ENCODE data around the gene SLC16A7.

SLC16A7 gene, protein sequence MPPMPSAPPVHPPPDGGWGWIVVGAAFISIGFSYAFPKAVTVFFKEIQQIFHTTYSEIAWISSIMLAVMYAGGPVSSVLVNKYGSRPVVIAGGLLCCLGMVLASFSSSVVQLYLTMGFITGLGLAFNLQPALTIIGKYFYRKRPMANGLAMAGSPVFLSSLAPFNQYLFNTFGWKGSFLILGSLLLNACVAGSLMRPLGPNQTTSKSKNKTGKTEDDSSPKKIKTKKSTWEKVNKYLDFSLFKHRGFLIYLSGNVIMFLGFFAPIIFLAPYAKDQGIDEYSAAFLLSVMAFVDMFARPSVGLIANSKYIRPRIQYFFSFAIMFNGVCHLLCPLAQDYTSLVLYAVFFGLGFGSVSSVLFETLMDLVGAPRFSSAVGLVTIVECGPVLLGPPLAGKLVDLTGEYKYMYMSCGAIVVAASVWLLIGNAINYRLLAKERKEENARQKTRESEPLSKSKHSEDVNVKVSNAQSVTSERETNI

DNA sequence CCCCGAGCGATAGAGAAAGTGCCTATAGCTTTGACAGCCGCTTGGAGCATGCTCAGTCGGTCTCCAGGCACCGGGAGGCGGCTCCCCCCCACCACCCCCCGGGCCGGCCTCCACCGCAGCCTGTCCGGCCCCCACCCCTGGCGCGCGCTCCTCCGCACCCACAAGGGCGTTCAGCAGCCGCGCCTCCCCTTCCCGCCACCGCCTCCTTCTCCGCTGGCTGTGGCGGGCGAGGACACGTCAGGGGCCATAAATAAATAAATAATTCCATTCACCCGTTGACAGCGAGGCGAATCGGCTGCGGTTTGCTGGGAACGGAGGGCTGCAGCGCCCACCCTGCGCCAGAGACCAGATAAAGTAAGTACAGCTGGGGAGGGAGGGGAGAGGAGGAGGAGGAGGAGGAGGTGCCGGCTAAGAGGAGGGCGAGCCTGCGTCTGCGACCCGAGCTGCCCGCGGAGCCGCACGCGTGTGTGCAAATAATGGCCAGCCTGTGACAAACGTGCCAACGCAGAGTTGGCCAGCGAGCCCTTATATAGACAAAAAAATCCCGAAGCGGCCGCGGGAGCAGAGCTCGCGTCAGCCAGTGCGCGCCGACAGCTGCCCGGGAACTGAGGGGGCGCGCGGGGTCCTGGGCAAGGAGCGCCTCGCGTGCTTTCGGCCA, at the start of gene SLC16A7:
TSS of gene SLC16A7 (plus strand) at position 147 of the 658 bp plus-strand sequence. CDS start 108,773 bp downstream, outside the sequence.
- peak; percentile 87 for DNase-seq

DNA sequence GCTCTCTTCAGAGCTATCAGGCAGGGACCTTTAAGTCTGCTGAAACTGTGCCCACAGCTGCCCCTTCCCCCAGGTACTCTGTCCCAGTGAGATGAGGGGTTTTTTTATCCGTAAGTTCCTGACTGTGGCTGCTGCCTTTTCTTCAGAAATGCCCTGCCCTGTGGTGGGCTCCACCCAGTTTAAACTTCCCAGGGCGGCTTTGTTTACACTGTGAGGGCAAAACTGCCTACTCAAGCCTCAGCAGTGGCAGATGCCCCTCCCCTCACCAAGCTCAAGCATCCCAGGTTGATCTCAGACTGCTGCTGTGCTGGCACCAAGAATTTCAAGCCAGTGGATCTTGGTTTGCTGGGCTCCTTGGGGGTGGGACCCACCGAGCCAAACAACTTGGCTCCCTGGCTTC, 46.9 kb upstream of the SLC16A7 start:
- DNase-seq, result no peak

DNA sequence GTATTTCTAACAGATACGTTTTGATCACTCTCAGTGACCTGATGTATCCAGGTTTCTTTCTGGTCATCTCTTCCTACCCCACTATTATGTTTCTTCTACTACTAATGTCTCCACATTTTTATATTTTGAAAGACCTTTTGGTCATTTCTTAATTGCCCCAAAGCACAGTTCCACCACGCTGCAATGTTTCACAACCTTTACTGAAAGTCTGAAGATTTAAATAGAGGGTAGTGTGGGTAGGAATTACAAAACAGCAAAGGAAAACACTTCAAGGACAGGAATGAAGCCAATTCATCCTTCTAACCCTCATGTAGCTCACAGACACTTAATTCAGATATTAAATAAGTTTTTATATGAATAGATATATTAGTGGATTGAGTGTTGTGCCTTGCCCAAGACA, 36.1 kb upstream of the SLC16A7 start:
- no peak for DNase-seq

DNA sequence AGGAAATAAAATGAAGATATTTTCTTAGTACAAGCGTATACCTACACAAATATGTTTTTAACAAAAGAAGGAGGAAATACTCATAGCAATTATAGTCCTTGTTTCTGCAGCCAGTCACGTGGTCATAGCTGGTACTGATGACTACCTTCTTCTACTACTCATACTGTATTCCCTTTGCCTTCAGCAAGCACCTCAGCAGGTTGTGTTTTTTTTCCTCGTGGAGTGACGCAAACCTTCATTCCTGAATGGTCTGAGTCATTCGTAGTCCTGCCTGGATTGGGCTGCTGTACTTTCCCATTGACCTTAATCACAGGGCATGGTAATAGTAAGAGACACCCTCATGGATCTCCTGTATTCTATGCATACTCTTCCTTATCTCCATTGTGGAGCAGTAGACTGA, 25.7 kb upstream of the SLC16A7 start:
- DNase-seq, result no peak

DNA sequence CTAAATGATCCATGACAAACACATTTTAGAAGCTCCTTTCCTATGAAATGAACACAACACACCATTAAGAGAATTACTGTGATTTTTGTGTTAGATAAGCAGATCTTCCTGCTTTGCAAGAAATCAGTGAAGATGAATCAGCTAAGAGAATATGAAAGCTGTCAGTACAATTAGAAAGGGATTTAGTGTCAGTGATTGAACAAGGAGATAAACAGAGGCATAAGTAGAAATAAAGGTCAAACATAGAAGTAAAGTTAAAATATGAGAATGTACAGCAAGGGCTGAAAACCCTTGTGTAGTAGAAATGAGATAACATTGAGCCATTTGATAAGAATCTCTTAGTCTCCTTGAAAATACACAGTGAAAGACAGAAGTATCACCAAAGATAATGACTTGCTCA, 21.4 kb upstream of the SLC16A7 start:
- DNase-seq, result no peak

DNA sequence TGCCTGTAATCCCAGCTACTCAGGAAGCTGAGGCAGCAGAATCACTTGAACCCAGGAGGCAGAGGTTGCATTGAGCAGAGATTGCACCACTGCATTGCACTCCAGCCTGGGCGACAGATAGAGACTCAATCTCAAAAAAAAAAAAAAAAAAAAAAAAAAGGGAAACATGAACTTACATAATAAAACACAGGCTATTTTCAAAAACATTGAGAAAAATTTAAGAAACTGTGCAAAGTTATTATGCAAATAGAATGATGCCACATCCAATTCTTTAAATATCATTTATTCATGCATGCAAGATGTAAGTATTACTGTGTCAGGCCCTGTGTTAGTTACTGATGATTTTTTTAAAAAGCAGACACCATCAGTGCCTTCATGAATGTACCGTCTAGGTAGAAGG, 20.0 kb upstream of the SLC16A7 start:
- DNase-seq, result no peak

DNA sequence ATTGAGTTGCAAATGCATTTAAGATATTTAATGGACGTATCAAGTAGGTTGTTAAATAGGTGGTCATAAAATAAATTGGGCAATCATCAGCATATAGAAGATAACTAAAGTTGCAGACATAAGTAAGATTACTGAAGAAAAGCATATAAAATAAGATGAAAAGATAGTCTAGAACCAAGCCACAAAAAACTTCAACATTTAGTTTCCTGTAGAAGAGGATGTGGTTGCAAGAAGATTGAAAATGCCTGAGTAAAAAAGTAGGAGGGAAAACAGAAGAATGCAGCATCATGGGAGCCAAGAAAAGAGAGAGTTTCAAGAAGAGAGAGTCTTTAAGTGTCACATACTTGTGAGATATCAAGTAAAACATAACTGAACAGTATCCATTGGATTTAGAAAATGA, 17.6 kb upstream of the SLC16A7 start:
- no peak for DNase-seq

DNA sequence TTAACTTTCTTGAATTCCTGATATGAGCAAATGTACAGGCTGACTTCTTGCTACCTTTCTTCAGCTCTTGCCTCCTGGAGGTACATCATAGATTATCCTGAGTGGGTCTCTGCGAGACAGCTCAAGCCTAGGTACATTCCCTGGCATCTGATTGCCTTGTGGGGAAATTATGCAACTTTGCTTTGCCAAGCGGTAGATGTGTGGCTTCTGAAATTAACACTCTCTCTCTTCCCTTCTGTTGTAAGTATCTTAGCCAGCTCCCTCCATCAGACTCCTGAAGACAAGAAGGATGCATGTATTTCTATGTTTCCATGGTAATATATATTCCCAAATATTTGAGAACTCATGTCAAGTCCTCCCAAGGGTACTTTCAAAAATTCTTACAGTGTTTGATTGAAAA, 16.2 kb upstream of the SLC16A7 start:
- DNase-seq, result no peak

DNA sequence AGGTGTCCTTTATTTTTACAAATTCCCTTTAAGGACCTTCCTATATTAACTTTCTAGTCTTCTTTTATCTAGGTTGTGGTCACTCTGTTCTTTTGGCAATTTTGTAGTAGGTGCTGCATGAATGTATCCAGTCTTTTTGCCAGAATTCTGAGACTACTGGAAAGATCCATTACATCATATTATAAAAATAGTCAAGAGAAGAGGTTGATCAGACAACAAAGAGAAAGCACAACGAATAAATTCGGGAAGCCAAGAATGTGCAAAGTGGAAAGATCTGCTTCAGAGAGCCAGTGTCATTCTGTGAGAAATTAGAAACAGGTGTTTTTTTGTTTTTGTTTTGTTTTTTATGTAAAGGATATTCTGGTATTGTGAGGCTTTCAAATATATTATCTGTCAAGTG, 15.8 kb upstream of the SLC16A7 start:
- DNase-seq, result no peak

DNA sequence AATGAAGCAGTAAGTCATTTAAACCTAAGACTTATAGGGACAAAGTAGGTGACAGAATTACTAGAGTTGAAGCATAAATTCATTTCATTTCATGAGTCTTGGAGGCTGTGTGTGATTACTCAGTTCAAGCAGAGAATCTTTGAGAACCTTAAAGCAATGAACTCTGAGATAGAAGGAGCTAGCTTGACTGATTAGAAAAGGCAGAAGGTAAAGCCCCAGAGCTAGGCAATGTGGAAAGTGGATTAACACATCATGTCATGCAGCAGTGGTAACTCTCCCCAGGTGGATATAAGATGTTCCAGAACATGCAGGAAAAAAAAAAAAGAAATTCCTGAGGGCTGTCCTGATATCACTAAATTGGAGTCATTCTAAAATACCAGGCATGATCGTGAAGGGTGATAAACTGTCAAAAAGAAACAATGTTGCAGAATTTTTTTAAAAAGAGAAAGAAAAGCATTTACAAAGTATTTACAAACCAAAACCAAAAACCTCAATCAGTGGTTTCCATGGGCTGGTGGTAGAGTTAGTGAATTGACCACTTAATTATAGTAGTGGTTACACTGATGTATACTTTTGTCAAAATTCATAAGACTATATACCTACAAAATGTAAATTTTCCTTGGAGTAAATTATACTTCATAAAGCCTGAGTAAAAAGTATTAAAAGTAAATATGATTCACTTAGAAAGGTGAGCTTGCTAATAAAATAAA, 12.7 kb upstream of the SLC16A7 start:
- no peak for DNase-seq

DNA sequence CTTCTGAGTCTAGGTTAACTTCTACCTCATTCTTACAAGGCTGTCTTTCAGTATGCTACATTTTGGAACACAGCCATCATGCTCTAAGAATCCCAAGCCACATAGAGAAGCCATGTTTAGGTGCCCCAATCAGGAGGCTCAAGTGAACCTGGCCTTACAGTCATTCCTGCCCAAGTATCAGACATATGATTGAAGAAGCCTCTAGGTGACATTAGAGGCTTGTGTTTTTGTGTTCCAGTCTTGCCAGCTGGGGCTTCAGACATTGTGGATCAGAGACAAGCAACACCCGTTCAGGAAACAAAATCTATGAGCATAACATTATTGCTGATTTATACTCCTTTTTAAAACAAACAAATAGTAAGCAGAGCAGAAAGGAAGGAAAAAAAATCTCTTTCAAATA, 8.1 kb upstream of the SLC16A7 start:
- DNase-seq, result no peak

DNA sequence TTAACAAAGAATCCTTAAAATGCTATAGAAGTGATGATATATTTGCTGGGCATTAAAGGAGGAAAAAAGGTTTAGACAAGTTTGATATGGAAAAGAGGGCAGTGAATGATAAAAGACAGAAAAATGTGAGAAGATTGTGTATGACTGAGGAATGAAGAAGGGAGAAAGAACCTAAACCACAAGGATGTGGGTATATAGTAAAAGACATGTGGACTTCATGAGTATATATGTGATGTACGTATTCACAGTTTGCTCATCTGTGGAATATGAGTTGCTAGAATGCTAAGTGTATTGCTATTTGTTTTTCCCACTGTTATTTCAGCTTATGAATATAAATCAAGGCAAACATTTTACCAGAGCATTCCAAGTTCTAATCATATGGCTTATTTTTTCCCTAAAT, 2.1 kb upstream of the SLC16A7 start:
- DNase-seq, result no peak

DNA sequence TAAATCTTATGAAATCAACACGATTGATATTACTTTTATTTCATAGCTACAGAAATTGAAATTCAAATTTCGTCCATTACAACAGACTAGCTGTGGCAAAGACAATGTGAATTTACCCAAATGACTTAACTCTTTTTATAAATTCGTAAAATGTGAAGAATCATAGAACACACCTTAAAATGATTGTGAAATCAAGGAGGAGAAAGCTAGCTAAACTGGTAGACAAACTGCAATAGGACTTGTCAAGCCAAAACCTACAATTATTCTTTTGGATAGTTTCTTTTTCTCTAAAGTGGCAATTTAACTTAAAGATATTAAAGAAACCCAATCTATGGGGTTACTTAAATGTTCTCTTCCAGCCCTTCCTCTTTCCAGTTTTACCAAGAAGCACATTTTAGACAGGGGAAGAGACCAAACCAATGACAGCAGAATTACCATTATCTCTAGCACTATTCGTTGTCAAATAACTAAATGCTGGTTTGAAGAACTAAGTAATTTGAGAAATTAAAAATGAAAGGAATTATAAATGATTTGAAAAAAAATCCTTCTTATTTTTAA, 807 bp upstream of the SLC16A7 start:
- no peak for DNase-seq

DNA sequence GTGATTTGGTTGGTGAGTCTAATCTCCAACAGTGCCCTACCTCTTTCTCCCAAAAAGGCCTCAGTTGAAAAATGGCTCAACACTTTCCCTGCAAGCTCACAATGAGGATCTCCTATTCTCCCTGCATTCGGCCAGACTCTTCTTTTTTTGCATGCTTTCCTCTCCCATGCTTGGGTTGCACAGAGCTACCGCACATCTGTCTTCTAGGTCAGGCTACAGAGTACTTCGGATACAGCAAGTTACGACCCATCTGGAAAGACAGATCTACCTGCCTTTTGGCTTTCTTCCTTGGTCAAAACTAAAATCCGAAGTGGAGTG, 305 bp upstream of the SLC16A7 start:
- no peak for DNase-seq

DNA sequence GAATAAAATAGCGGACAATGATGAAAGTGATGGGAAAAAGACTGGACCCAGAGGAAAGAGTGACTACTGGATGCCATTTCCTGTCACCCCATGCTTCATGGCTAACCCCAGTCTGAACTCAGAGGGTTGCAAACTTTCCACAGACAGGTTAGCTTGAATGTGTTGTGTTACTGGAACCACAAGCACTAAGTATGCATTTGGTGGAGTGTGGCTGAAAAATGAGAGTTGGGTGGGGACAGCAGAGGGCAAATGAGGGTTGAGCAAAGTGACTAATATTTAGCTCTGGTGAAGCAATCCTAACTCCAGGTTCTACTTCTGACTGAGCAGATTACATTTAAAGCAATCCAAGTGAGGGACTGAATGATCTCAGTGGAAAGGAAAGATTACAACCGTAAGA, 1.6 kb downstream of the SLC16A7 start:
- DNase-seq, result peak; percentile 61

DNA sequence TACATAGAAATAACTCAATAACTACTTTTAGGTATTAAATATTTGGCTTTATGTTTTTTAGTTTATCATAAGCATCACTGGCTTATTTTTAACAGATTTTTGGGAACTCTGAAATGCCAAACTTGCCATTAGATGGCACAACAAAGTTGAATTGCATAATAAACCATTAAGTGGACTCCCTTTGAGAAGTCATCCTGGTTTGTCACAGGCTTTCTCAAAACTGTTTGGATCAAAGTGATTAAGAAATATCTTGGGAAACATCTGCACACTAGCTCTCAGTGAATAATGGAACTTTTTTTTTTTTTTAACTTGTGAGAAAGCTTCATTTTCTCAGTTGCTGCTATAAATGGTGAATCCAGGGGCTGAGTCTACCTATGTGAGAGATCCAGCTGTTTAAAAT, 4.3 kb downstream of the SLC16A7 start:
- no peak for DNase-seq

DNA sequence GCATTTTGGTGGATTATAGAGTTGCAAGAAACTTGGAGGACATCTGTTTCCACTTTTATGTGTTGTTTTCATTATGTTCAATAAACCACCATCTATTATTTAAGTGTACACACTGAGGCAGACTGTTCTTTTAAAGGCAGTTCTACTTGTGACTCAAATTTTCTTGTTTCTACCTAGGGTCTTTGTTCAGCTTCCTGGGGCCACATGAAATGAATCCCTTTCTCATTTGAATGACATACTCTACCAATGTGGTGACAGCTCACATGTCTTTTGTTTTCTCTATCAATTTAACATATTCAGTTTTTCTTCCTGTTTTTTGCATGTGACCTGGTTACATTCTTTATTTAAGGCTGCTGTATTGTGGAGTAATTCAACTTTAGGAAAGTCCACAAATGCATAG, 7.9 kb downstream of the SLC16A7 start:
- DNase-seq, result no peak

DNA sequence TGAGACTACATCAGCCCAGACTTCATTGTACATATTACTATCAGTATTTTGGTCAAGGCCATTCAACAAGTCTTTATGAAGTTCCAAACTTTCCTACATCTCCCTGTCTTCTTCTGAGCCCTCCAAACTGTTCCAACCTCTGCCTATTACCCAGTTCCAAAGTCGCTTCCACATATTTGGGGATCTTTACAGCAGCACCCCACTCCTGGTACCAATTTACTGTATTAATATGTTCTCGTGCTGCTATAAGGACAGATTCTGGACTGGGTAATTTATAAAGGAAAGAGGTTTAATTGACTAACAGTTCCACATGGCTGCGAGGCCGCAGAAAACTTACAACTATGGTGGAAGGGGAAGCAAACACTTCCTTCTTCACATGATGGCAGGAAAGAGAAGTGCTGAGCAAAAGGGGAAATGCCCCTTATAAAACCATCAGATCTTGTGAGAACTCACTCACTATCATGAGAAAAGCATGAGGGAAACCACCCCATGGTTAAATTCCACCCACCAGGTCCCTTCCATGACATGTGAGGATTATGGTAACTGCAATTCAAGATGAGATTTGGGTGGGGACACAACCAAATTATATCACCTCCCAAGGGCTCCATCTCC, 17.1 kb downstream of the SLC16A7 start:
- DNase-seq, result peak; percentile 19

DNA sequence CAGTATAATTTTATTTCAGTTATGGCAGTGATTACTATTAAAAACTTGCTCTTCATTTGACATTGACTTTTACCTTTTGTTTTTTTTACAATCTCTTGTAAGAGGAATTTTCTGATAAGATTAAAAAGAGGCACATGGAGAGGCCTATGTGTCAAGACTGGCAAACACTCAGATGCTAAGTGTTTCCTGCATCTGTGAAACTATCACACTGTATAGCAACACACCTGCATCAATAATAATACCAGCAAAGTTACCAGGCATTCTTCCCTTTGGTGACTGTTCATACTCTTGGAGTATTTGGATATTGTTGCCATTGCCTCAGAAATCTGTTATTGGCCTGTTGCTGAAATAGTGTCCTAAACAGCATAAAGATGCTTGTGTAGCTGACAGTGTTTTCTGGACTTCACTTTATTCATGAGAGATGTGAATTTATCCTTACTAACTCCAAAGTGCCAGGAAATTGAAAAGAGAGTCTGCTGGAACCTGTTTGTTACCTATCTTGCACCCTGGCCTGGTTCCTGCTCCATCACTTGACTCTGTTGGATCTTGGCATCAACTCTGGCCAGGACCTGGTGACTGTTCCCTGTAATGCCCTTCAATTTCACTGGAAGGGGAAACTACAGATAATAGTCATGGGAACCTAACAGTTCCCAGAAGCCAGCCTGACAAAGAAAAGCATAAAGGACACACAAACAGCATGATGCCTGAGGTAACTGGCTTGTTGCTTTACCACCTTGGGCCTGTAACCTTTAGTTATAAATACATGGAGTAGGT, 19.8 kb downstream of the SLC16A7 start:
- no peak for DNase-seq

DNA sequence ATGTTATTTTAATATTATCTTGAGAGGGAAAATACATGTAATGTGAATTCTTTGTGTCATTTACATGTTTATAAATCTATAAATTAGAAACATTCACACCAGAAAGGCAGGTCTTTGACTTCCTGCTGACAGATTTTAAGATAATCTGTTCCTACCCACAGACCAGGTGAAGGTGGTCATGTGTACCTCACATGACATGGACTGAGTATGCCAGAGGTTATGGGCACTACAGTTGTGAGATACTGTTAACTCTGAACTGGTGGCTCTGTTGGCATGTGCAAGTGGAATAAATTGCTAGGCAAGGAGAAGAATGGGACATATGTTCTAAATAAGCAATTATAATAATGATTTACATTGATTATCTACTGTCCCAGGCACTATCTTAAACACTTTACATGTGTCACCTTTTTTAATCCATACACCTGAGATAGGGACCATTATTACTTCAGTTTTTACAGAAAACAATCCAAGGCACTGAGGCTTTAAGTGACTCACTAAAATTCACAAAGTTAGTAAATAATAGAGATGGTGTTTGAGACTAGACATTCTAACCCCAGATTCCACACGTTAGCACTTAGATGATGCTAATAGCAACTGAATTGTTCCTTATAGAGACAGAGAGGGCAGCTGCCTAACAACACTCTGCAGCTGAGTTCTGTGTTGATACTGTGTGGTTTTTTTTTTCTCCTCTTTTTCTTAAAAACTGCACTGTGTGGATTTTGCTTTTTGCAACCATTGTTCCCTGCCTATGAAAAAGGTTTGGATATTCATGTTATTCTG, 23.8 kb downstream of the SLC16A7 start:
- no peak for DNase-seq

DNA sequence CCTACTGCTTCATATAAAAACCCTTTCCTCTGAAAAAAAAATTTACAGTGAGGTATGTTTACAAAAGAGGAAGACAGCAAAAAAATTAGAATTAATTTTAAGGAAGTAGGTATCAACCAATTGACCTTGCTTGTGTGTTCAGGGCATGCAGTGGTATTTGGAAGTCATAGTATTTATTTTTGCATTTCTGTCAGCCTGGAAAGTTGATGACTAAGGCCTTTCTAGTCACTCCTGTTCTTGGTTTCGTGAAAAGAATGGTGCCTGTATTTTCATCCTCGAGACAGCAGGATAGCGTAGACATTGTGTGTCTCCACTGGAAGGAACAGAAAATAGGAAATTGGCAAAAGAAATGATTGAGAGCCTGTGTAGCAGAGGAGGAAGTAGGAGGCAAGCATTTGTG, 24.5 kb downstream of the SLC16A7 start:
- no peak for DNase-seq

Data from CD4-positive, alpha-beta T cell treated with Interleukin-15 for 1 hour (primary cell).